Neural cell (in vitro differentiated cells): Measurements from ENCODE around the gene INPP5A. TPM values are rescaled to one million over a fixed set of nuclear protein-coding genes. Genes with fewer than 3 reads are reported as not detected.

Experiments
- H2AFZ ChIP-seq: fragments of 200-600, 300-800 bp; sonication (generic), shearing (Covaris generic); 2 replicates; pipeline ENCODE4 v1.6.0; 2014; ENCODE audit warnings: low read depth, mild to moderate bottlenecking, antibody characterized with exemption, low read length, moderate library complexity
- H3F3A ChIP-seq: fragments of 200-600 bp; shearing (Covaris generic); 2 replicates; pipeline ENCODE4 v1.6.1; 2016; ENCODE audit warnings: mild to moderate bottlenecking, moderate library complexity, mixed read lengths, antibody characterized with exemption, low read length; ENCODE audit not compliant: insufficient read depth, poor library complexity, severe bottlenecking
- H3K27ac ChIP-seq: fragments of 200-600, 300-800 bp; sonication (generic), shearing (Covaris generic); 2 replicates; pipeline ENCODE4 v1.5.1; 2014; ENCODE audit warnings: mild to moderate bottlenecking, low read length, moderate library complexity
- H3K27me3 ChIP-seq: fragments of 300-800, 200-600 bp; sonication (generic), shearing (Covaris generic); 2 replicates; pipeline ENCODE4 v1.6.0; 2014; ENCODE audit warnings: mild to moderate bottlenecking, low read depth, low read length, moderate library complexity; ENCODE audit not compliant: insufficient read depth
- H3K36me3 ChIP-seq: fragments of 300-800, 200-600 bp; sonication (generic), shearing (Covaris generic); 2 replicates; pipeline ENCODE4 v1.5.1; 2014; ENCODE audit warnings: mild to moderate bottlenecking, antibody characterized with exemption, low read length, moderate library complexity; ENCODE audit not compliant: insufficient read depth
- H3K4me2 ChIP-seq: fragments of 300-800, 200-600 bp; sonication (generic), shearing (Covaris generic); 2 replicates; pipeline ENCODE4 v1.6.0; 2014; ENCODE audit warnings: mild to moderate bottlenecking, low read length
- H3K4me3 ChIP-seq: fragments of 300-800, 200-600 bp; sonication (generic), shearing (Covaris generic); 2 replicates; pipeline ENCODE4 v1.5.1; 2014; ENCODE audit warnings: mild to moderate bottlenecking, low read length, moderate library complexity
- H3K79me2 ChIP-seq: fragments of 200-600 bp; shearing (Covaris generic); replicated peaks from 2 replicates; pipeline ENCODE4 v1.6.0; 2014; ENCODE audit warnings: mild to moderate bottlenecking, low read length, moderate library complexity; ENCODE audit not compliant: insufficient read depth
- H3K9ac ChIP-seq: fragments of 300-800, 200-600 bp; sonication (generic), shearing (Covaris generic); 2 replicates; pipeline ENCODE4 v1.6.1; 2016; ENCODE audit warnings: mild to moderate bottlenecking, low read length, mixed read lengths
- H3K9me2 ChIP-seq: fragments of 200-600 bp; shearing (Covaris generic); 2 replicates; pipeline ENCODE4 v1.6.1; 2016; ENCODE audit warnings: mild to moderate bottlenecking, low read length, mixed read lengths; ENCODE audit not compliant: insufficient read depth
- H3K9me3 ChIP-seq: fragments of 200-600, 300-800 bp; sonication (generic), shearing (Covaris generic); 2 replicates; pipeline ENCODE4 v1.6.1; 2016; ENCODE audit warnings: mild to moderate bottlenecking, mixed run types, low read length, moderate library complexity, mixed read lengths
- H4K20me1 ChIP-seq: fragments of 200-600 bp; shearing (Covaris generic); 2 replicates; pipeline ENCODE4 v1.6.1; 2016; ENCODE audit warnings: mild to moderate bottlenecking, mixed run types; ENCODE audit not compliant: insufficient read depth
- CTCF ChIP-seq: fragments of 450-650 bp; IDR thresholded peaks from 2 replicates; pipeline ENCODE4 v1.5.1; 2014; ENCODE audit warnings: antibody characterized with exemption, mild to moderate bottlenecking, moderate library complexity; ENCODE audit not compliant: poor library complexity, severe bottlenecking
- EP300 ChIP-seq: fragments of 450-650 bp; conservative IDR thresholded peaks from 2 replicates; pipeline ENCODE4 v1.6.1; 2014; ENCODE audit warnings: antibody characterized with exemption, mild to moderate bottlenecking, moderate library complexity; ENCODE audit not compliant: poor library complexity, severe bottlenecking
- EZH2 ChIP-seq: fragments of 200-600, 300-800 bp; shearing (Covaris generic), sonication (generic); IDR thresholded peaks from 2 replicates; pipeline ENCODE4 v1.6.1; 2014; ENCODE audit warnings: antibody characterized with exemption, low read length, borderline replicate concordance, mild to moderate bottlenecking; ENCODE audit not compliant: insufficient read depth, poor library complexity, severe bottlenecking
- MXI1 ChIP-seq: fragments of 450-650 bp; conservative IDR thresholded peaks from 2 replicates; pipeline ENCODE4 v1.6.1; 2014; ENCODE audit warnings: antibody characterized with exemption, mild to moderate bottlenecking; ENCODE audit not compliant: poor library complexity, severe bottlenecking
- POLR2AphosphoS5 ChIP-seq: IDR thresholded peaks from 2 replicates; pipeline ENCODE4 v1.6.1; 2012
- RAD21 ChIP-seq: fragments of 450-650 bp; conservative IDR thresholded peaks from 2 replicates; pipeline ENCODE4 v1.6.1; 2014; ENCODE audit warnings: antibody characterized with exemption, mild to moderate bottlenecking, moderate library complexity
- REST ChIP-seq: IDR thresholded peaks from 2 replicates; pipeline ENCODE4 v1.6.1; 2012; ENCODE audit warnings: borderline replicate concordance
- TAF1 ChIP-seq: IDR thresholded peaks from 2 replicates; pipeline ENCODE4 v1.6.1; 2012; ENCODE audit warnings: low read depth
- polyA plus RNA-seq: library from polyadenylated mRNA; depleted of rRNA; stranded (reverse); fragments of >200 nt; gene quantifications from 2 replicates; pipeline ENCODE4 v1.2.3, GENCODE V29; 2014

The INPP5A gene
- polyA plus RNA-seq, 1 donor from 2014 or later: 48.8 TPM

- no peak overlapping the region for H3K9ac ChIP-seq
- no peak overlapping the region for H3K4me3 ChIP-seq
- H3K27me3 ChIP-seq: peaks cover 38% of the 10 kb centered on the region
- H3K4me2 ChIP-seq: no peak overlapping the region
- H3K9me3 ChIP-seq: no peaks in the 10 kb centered on the region
- no peak for TF ChIP-seq TAF1
- H3K27ac ChIP-seq: no peak overlapping the region
- no peaks in the 10 kb centered on the region for H3F3A ChIP-seq
- no peaks in the 10 kb centered on the region for H3K79me2 ChIP-seq
- no peak overlapping the region for H2AFZ ChIP-seq
- H3K36me3 ChIP-seq: no peaks in the 10 kb centered on the region
- no peaks in the 10 kb centered on the region for H3K9me2 ChIP-seq
- H4K20me1 ChIP-seq: no peaks in the 10 kb centered on the region
Observed at GRCh38 chr10:132792796-132793195, 255.2 kb downstream of the INPP5A start.

- H3K4me2 ChIP-seq: no peak overlapping the region
- peaks cover 34% of the 10 kb centered on the region for H3K27me3 ChIP-seq
- H3F3A ChIP-seq: no peaks in the 10 kb centered on the region
- no peak for TF ChIP-seq REST
- TF ChIP-seq EP300: no peak
- TF ChIP-seq EZH2: no peak
- TF ChIP-seq TAF1: no peak
- no peak for TF ChIP-seq MXI1
- no peak for TF ChIP-seq CTCF
- no peak for TF ChIP-seq POLR2AphosphoS5
- no peak for TF ChIP-seq RAD21
- no peaks in the 10 kb centered on the region for H3K9me3 ChIP-seq
- H3K9me2 ChIP-seq: no peaks in the 10 kb centered on the region
- H3K9ac ChIP-seq: no peak overlapping the region
- H2AFZ ChIP-seq: no peak overlapping the region
- H4K20me1 ChIP-seq: no peaks in the 10 kb centered on the region
- H3K4me3 ChIP-seq: no peak overlapping the region
- H3K27ac ChIP-seq: no peak overlapping the region
- H3K79me2 ChIP-seq: no peaks in the 10 kb centered on the region
- no peaks in the 10 kb centered on the region for H3K36me3 ChIP-seq
Observed at GRCh38 chr10:132793213-132793612, 255.6 kb downstream of the INPP5A start.
